Measurements from ENCODE around the gene ALOX5AP.
"Not testable (repeated sequence)": the region's sequence is repeated elsewhere in the genome, so short reads cannot be mapped to it uniquely, and the experiment has no call there.

Gene ALOX5AP

DNA sequence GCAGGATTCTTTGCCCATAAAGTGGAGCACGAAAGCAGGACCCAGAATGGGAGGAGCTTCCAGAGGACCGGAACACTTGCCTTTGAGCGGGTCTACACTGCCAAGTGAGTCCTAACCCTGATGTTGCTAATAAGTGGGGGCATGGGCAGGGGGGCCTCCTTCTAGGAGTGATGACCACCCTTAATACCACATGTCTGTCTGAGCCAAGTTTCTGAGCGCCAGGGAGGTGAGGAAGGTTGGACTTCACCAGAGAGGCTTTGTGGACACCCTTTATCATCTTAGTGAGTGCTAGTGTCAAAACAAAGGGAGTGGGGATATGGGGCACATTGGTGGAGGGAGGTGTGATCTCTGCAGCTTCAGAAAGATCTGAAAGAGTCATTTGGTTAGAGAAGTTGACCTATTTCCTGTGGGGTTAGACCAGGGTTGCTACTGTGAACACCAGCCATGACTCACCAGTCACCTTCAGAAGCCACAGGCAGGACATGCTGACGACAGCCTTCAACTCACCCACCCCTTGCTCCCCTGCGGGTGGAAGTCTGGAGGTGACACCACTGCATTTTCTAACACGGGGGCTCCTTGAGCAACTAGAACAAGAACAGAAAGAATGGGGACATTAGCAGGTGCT is 8.8 kb downstream of the ALOX5AP start:
- TF ChIP-seq, protein P1, sequence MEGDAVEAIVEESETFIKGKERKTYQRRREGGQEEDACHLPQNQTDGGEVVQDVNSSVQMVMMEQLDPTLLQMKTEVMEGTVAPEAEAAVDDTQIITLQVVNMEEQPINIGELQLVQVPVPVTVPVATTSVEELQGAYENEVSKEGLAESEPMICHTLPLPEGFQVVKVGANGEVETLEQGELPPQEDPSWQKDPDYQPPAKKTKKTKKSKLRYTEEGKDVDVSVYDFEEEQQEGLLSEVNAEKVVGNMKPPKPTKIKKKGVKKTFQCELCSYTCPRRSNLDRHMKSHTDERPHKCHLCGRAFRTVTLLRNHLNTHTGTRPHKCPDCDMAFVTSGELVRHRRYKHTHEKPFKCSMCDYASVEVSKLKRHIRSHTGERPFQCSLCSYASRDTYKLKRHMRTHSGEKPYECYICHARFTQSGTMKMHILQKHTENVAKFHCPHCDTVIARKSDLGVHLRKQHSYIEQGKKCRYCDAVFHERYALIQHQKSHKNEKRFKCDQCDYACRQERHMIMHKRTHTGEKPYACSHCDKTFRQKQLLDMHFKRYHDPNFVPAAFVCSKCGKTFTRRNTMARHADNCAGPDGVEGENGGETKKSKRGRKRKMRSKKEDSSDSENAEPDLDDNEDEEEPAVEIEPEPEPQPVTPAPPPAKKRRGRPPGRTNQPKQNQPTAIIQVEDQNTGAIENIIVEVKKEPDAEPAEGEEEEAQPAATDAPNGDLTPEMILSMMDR (IDR thresholded peaks at IDR 0.05; ENCODE audit: insufficient read depth, missing control alignments): no peak
- FAIRE-seq: no peak
- no peak for DNase-seq (ENCODE audit: insufficient read length, low spot score)

DNA sequence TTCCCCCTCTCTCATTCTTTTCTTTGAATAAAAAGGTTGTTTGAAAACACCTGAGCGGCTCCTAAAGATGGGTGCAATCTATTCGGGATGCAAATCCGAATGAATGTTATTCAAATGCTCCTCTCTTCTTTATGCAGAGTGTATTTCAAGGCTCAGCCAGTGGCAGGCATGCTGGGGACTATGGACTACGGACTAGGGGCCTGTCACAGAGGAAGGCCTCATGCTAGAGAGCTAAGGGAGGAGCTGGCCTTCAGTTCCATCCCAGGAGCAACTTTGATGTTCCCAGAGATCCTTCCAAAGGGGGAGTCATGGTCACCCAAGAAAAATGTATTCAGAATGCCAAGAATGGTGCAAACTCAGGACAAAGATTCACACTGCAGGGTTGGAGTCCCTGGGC is 9.3 kb downstream of the ALOX5AP start:
- TF ChIP-seq, protein P1 (IDR thresholded peaks at IDR 0.05; ENCODE audit: insufficient read depth, missing control alignments): no peak
- DNase-seq (ENCODE audit: insufficient read length, low spot score): no peak
- FAIRE-seq: no peak

DNA sequence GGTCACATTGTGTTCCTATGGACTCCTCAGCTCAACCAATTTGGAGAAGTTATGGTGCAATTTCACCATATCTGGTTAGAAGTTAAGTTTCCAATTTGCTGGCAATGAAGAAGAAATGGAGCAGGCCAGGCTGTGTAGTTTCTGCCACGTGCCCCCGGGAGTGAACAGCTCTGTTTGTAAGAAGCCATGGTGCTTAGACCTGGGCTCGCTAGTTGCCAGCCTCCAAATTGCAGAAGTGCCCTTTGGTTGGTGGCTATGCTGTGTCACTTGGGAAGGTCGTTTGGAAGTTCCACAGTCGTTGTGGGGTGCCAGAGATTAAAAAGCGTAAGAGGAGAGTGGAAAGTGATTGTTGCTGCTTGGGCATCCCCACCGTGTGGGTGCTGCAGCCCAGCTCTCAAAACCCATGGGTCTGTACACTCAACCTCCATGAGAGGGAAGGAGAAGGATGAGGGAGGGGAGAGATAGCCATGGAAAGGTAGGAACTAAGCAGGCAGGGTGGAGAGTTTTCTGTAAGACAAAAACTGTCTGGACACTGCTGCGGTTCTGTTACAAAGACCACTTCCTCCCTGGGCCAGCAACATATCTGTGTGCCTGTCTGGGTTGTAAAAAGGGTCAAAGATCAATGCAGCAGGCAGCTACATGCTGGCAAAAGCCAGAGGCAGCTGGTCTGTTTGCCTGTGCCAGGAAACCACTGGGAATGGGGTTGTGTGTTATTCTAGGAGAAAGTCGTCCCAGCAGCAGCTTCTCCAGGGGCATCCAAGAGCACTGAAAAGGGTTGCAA is 10.8 kb downstream of the ALOX5AP start:
- TF ChIP-seq, protein P1 (IDR thresholded peaks at IDR 0.05; ENCODE audit: insufficient read depth, missing control alignments): no peak
- DNase-seq (ENCODE audit: insufficient read length, low spot score) (no peak), FAIRE-seq (no peak)

DNA sequence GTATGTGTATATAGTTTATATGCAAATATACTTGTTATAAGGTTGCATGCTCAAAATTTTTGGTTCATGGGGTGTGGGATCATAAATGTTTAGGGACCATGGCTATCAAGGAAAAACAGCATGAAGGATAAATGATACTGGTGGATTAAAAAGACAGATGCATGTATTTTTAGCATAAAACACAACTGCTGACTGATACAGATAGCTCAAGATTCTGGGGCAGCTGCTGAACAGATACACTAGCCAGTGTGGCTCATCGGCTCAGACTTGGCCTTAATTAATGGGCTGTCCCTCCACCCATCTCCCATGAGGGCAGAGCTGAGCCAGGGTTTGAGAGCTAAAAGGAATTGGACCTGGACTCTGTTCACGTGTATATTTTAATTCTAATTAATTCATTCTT is 11.4 kb downstream of the ALOX5AP start:
- FAIRE-seq: no peak
- TF ChIP-seq, protein P1 (IDR thresholded peaks at IDR 0.05; ENCODE audit: insufficient read depth, missing control alignments): no peak

DNA sequence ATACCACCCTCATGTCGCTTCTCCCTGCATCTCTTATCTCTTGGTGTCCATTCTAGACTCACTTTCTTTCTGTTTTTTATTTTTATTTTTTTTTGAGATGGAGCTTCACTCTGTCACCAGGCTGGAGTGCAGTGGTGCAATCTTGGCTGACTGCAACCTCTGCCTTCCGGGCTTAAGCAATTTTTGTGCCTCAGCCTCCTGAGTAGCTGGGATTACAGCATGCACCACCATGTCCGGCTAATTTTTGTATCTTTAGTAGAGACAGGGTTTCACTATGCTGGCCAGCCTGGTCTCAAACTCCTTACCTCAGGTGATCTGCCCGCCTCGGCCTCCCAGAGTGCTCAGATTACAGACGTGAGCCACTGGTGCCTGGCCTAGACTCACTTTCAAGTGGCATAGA is 12.5 kb downstream of the ALOX5AP start:
- DNase-seq (ENCODE audit: insufficient read length, low spot score); FAIRE-seq: not testable (repeated sequence)

More for the DNA sequence above, 11.4 kb downstream of the ALOX5AP start:
- no peak for DNase-seq (ENCODE audit: insufficient read length, low spot score)

DNA sequence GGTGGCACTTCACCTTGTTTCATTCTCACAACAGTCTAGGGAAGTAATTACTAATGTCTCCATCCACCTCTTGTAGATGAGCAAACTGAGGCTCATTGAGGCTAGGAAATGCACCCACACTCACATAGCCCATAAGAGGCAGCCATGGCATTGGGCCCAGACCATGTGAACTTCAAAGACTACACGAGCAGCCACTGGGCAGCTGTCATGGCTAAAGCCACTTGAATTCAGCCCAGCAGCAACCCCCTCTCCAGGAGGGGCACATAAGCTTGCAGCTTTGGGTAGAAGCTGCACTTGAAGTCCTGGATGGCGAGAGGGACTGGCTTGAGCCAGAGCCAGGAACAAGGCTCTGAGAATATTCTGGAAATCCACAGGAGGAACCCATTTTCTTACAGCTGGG is 13.4 kb downstream of the ALOX5AP start:
- DNase-seq (ENCODE audit: insufficient read length, low spot score): no peak
- TF ChIP-seq, protein P1 (IDR thresholded peaks at IDR 0.05; ENCODE audit: insufficient read depth, missing control alignments): no peak
- FAIRE-seq: no peak

DNA sequence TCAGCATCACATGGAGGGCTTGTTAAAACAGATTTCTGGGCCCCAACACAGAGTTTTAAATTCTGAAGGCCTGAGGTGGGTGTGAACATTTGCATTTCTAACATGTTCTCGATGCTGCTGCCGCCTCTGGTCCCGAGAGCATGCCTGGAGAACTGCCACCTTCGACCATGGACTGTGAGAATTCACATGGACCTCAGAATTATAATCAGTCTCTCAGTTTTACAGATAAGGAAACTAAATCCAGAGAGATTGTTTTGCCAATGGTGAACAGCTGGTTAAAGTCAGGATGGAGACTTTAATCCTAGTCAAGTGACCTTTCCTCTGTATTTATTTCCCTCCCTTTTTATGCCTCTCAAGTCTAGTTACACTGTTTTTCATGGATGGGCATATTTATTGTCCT is 14.7 kb downstream of the ALOX5AP start:
- no peak for FAIRE-seq
- TF ChIP-seq, protein P1 (IDR thresholded peaks at IDR 0.05; ENCODE audit: insufficient read depth, missing control alignments): no peak
- no peak for DNase-seq (ENCODE audit: insufficient read length, low spot score)
